HepG2 (cell line): ENCODE data around the gene APOC1. TPM values are rescaled to one million over a fixed set of nuclear protein-coding genes. Genes with fewer than 3 reads are reported as not detected.

ENCODE experiments used
- ARID2 ChIP-seq: sonication (generic); formaldehyde crosslinking; IDR thresholded peaks from 2 replicates; pipeline ENCODE4 v1.8.1; 2022; ENCODE audit warnings: mild to moderate bottlenecking, missing genetic modification reagents, borderline replicate concordance
- EZH2 ChIP-seq: conservative IDR thresholded peaks from 2 replicates; pipeline ENCODE4 v1.6.1; 2012; ENCODE audit warnings: mild to moderate bottlenecking, low read depth, low read length, moderate library complexity
- GABPB1 ChIP-seq: IDR thresholded peaks from 2 replicates; pipeline ENCODE4 v1.6.1; 2016; ENCODE audit warnings: mild to moderate bottlenecking, missing genetic modification reagents, moderate library complexity, missing compliant biosample characterization
- JUN ChIP-seq: sonication (generic); formaldehyde crosslinking; IDR thresholded peaks from 2 replicates; pipeline ENCODE4 v1.4.0; 2020; ENCODE audit warnings: mild to moderate bottlenecking, missing genetic modification reagents
- MZF1 ChIP-seq: sonication (generic); formaldehyde crosslinking; IDR thresholded peaks from 2 replicates; pipeline ENCODE4 v1.8.1; 2023; ENCODE audit warnings: mild to moderate bottlenecking, missing genetic modification reagents, borderline replicate concordance
- NR1H2 ChIP-seq: sonication (generic); formaldehyde crosslinking; IDR thresholded peaks from 2 replicates; pipeline ENCODE4 v1.8.1; 2022; ENCODE audit warnings: low read depth, missing genetic modification reagents, borderline replicate concordance
- YY1 ChIP-seq: IDR thresholded peaks from 2 replicates; pipeline ENCODE4 v1.6.1; 2011; ENCODE audit warnings: low read length, low read depth, moderate library complexity, mild to moderate bottlenecking; ENCODE audit not compliant: insufficient read depth, insufficient replicate concordance
- ZC3H13 ChIP-seq: sonication (generic); formaldehyde crosslinking; IDR thresholded peaks from 2 replicates; pipeline ENCODE4 v1.8.1; 2023; ENCODE audit warnings: mild to moderate bottlenecking, missing genetic modification reagents, moderate library complexity
- ZFAT ChIP-seq: sonication (generic); formaldehyde crosslinking; conservative IDR thresholded peaks from 2 replicates; pipeline ENCODE4 v1.8.1; 2023; ENCODE audit warnings: missing genetic modification reagents, inconsistent platforms
- ZFP90 ChIP-seq: sonication (generic); formaldehyde crosslinking; IDR thresholded peaks from 2 replicates; pipeline ENCODE4 v1.8.0; 2022; ENCODE audit warnings: missing genetic modification reagents, mild to moderate bottlenecking, inconsistent platforms, borderline replicate concordance
- ZNF350 ChIP-seq: sonication (generic); formaldehyde crosslinking; IDR thresholded peaks from 2 replicates; pipeline ENCODE4 v1.4.0; 2020; ENCODE audit warnings: mild to moderate bottlenecking, low read depth, missing genetic modification reagents, borderline replicate concordance
- ZNF552 ChIP-seq: sonication (generic); formaldehyde crosslinking; IDR thresholded peaks from 2 replicates; pipeline ENCODE4 v1.9.0; 2022; ENCODE audit warnings: missing genetic modification reagents, mild to moderate bottlenecking, borderline replicate concordance
- ZNF652 ChIP-seq: IDR thresholded peaks from 2 replicates; pipeline ENCODE4 v1.6.1; 2016; ENCODE audit warnings: low read depth, borderline replicate concordance
- ZNF83 ChIP-seq: sonication (generic); formaldehyde crosslinking; IDR thresholded peaks from 2 replicates; pipeline ENCODE4 v1.4.0; 2020; ENCODE audit warnings: missing genetic modification reagents, mild to moderate bottlenecking, borderline replicate concordance
- polyA plus RNA-seq, 8 experiments: library from polyadenylated mRNA; depleted of rRNA in 3 of 8; stranded (reverse) in 7 of 8; unstranded in 1 of 8; fragments of >200 nt; fragmentation: Illumina TruSeq in 4 of 8; extraction: Trizol in 4 of 8; gene quantifications; 2 replicates each; pipeline versions ENCODE4 v1.2.1 to v1.2.3, GENCODE V29; 2011 to 2016; ENCODE audit warnings: low read depth in 4 of 8, missing spikeins in 1 of 8, mixed read lengths in 1 of 8; ENCODE audit not compliant: insufficient read depth in 1 of 8
- total RNA-seq, 5 experiments: library from RNA; depleted of rRNA; stranded (reverse); fragments of >200 nt; fragmentation: Illumina TruSeq; extraction: Trizol; gene quantifications; 2 replicates each; pipeline ENCODE4 v1.2.3, GENCODE V29; 2016; ENCODE audit warnings: low read depth in 1 of 5
- TF ChIP-seq, protein P1 (sequence below), 2 experiments: IDR thresholded peaks; 2 replicates each; pipeline ENCODE4 v1.6.1; 2011 to 2012; ENCODE audit warnings: low read length in 2 of 2, borderline replicate concordance in 1 of 2, low read depth in 1 of 2, mild to moderate bottlenecking in 1 of 2, moderate library complexity in 1 of 2
- TF ChIP-seq, protein P2 (sequence below): sonication (generic); formaldehyde crosslinking; conservative IDR thresholded peaks from 2 replicates; pipeline ENCODE4 v1.4.0; 2020; ENCODE audit warnings: missing genetic modification reagents
- TF ChIP-seq, protein P3 (sequence below): sonication (generic); formaldehyde crosslinking; IDR thresholded peaks from 2 replicates; pipeline ENCODE4 v1.8.1; 2023; ENCODE audit warnings: mild to moderate bottlenecking, missing genetic modification reagents
- TF ChIP-seq, protein P4 (sequence below): sonication (generic); formaldehyde crosslinking; IDR thresholded peaks from 2 replicates; pipeline ENCODE4 v1.8.1; 2023; ENCODE audit warnings: mild to moderate bottlenecking, missing genetic modification reagents

APOC1 gene
- total and polyA plus RNA-seq, 2 of the 13 experiments (the other 11 are each of a cell fraction or from before 2014, with no cell fraction given), result 600 to 1,235 TPM

DNA sequence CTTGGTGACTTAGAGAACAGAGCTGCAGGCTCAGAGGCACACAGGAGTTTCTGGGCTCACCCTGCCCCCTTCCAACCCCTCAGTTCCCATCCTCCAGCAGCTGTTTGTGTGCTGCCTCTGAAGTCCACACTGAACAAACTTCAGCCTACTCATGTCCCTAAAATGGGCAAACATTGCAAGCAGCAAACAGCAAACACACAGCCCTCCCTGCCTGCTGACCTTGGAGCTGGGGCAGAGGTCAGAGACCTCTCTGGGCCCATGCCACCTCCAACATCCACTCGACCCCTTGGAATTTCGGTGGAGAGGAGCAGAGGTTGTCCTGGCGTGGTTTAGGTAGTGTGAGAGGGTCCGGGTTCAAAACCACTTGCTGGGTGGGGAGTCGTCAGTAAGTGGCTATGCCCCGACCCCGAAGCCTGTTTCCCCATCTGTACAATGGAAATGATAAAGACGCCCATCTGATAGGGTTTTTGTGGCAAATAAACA lies 9.9 kb downstream of the APOC1 start (continued):
- TF ChIP-seq, protein P1, sequence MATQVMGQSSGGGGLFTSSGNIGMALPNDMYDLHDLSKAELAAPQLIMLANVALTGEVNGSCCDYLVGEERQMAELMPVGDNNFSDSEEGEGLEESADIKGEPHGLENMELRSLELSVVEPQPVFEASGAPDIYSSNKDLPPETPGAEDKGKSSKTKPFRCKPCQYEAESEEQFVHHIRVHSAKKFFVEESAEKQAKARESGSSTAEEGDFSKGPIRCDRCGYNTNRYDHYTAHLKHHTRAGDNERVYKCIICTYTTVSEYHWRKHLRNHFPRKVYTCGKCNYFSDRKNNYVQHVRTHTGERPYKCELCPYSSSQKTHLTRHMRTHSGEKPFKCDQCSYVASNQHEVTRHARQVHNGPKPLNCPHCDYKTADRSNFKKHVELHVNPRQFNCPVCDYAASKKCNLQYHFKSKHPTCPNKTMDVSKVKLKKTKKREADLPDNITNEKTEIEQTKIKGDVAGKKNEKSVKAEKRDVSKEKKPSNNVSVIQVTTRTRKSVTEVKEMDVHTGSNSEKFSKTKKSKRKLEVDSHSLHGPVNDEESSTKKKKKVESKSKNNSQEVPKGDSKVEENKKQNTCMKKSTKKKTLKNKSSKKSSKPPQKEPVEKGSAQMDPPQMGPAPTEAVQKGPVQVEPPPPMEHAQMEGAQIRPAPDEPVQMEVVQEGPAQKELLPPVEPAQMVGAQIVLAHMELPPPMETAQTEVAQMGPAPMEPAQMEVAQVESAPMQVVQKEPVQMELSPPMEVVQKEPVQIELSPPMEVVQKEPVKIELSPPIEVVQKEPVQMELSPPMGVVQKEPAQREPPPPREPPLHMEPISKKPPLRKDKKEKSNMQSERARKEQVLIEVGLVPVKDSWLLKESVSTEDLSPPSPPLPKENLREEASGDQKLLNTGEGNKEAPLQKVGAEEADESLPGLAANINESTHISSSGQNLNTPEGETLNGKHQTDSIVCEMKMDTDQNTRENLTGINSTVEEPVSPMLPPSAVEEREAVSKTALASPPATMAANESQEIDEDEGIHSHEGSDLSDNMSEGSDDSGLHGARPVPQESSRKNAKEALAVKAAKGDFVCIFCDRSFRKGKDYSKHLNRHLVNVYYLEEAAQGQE (IDR thresholded peaks at IDR 0.05; ENCODE audit: borderline replicate concordance in 1 of 2, low read depth in 1 of 2, low read length in 2 of 2), result peak in 1 of 2 experiments; percentile 63; a peak in 1 of 4 replicates
- TF ChIP-seq, protein P2, sequence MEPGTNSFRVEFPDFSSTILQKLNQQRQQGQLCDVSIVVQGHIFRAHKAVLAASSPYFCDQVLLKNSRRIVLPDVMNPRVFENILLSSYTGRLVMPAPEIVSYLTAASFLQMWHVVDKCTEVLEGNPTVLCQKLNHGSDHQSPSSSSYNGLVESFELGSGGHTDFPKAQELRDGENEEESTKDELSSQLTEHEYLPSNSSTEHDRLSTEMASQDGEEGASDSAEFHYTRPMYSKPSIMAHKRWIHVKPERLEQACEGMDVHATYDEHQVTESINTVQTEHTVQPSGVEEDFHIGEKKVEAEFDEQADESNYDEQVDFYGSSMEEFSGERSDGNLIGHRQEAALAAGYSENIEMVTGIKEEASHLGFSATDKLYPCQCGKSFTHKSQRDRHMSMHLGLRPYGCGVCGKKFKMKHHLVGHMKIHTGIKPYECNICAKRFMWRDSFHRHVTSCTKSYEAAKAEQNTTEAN (CRISPR knock-in tag), result peak; percentile 71; the same call in 1 of the 2 replicates
- TF ChIP-seq GABPB1 (CRISPR knock-in tag) (peak; percentile 64), JUN (CRISPR knock-in tag) (peak; percentile 90), ZC3H13 (CRISPR knock-in tag) (no peak), YY1 (peak; percentile 55), ARID2 (CRISPR knock-in tag) (0 out of 2 replicates have a peak, but pooled peaks have one; percentile 39), ZNF652 (CRISPR knock-in tag) (peak; percentile 79), ZFP90 (0 out of 2 replicates have a peak, but pooled peaks have one; percentile 9), EZH2 (no peak), ZNF552 (peak; percentile 39; the same call in 1 of the 2 replicates), ZNF83 (CRISPR knock-in tag) (no peak), ZFAT (CRISPR knock-in tag) (no peak), ZNF350 (peak; percentile 96), NR1H2 (CRISPR knock-in tag) (peak; percentile 99), MZF1 (CRISPR knock-in tag) (no peak)
- TF ChIP-seq, protein P3, sequence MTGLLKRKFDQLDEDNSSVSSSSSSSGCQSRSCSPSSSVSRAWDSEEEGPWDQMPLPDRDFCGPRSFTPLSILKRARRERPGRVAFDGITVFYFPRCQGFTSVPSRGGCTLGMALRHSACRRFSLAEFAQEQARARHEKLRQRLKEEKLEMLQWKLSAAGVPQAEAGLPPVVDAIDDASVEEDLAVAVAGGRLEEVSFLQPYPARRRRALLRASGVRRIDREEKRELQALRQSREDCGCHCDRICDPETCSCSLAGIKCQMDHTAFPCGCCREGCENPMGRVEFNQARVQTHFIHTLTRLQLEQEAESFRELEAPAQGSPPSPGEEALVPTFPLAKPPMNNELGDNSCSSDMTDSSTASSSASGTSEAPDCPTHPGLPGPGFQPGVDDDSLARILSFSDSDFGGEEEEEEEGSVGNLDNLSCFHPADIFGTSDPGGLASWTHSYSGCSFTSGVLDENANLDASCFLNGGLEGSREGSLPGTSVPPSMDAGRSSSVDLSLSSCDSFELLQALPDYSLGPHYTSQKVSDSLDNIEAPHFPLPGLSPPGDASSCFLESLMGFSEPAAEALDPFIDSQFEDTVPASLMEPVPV, result peak; percentile 86
- TF ChIP-seq, protein P4, sequence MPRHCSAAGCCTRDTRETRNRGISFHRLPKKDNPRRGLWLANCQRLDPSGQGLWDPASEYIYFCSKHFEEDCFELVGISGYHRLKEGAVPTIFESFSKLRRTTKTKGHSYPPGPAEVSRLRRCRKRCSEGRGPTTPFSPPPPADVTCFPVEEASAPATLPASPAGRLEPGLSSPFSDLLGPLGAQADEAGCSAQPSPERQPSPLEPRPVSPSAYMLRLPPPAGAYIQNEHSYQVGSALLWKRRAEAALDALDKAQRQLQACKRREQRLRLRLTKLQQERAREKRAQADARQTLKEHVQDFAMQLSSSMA, result peak; percentile 42; the same call in 1 of the 2 replicates
